HepG2 (cell line): ENCODE measurements around the gene ATP4B. TPM values are rescaled to one million over a fixed set of nuclear protein-coding genes. Genes with fewer than 3 reads are reported as not detected.

Experiments
- ATAC-seq: fragments of 200-7000 bp; cut with Tn5 transposase; 3 replicates; pipeline ENCODE4 v1.9.1; 2020; ENCODE audit warnings: mild to moderate bottlenecking, moderate library complexity
- BruUV-seq: library from RNA; stranded (reverse); fragments of 400-500 nt; replicated peaks from 2 replicates; lab custom pipeline; 2021; lab: Mats Ljungman, UMichigan
- CTCF ChIA-PET: fragments of 300-600 bp; formaldehyde crosslinking; extraction: SDS; loops from one replicate; lab custom pipeline; 2021; ENCODE audit warnings: low total read pairs, inconsistent platforms, low intra/inter-chr PET ratio; lab: Yijun Ruan, JAX
- POLR2A ChIA-PET: fragments of 350-600 bp; sonication (Branson Sonifier 250); formaldehyde crosslinking; loops from one replicate; lab custom pipeline; 2020; ENCODE audit warnings: antibody characterized with exemption, inconsistent platforms; lab: Yijun Ruan, JAX
- DNase-seq: peaks from one replicate; pipeline ENCODE4 v3.0.0-alpha.2; 2015; ENCODE audit warnings: low spot score
- FAIRE-seq: peaks from 3 replicates; lab custom pipeline; 2011; peaks lifted over from hg19 to GRCh38; lab: Jason Lieb, UNC
- H2AFZ ChIP-seq: one replicate; pipeline ENCODE4 v1.6.1; 2011; ENCODE audit warnings: low read length, inconsistent platforms
- H3K27ac ChIP-seq: fragments of 300-600 bp; 3 replicates; pipeline ENCODE4 v1.8.0; 2011; ENCODE audit warnings: mixed run types, mild to moderate bottlenecking, mixed read lengths, low read length, inconsistent platforms; ENCODE audit not compliant: insufficient read depth; ENCODE audit errors: extremely low read length
- H3K27me3 ChIP-seq, 2 experiments: fragments of 200-600 bp in 1 of 2; 2 replicates in 1 of 2; 3 replicates in 1 of 2; pipeline versions ENCODE4 v1.6.0 to v1.8.0; 2011; ENCODE audit warnings: low read length in 2 of 2, mild to moderate bottlenecking in 2 of 2, moderate library complexity in 2 of 2, inconsistent platforms in 1 of 2; ENCODE audit not compliant: insufficient read depth in 2 of 2, control insufficient read depth in 1 of 2
- H3K36me3 ChIP-seq, 2 experiments: fragments of 200-600 bp in 1 of 2; replicated peaks in 1 of 2; 2 replicates in 1 of 2; 3 replicates in 1 of 2; pipeline versions ENCODE4 v1.5.1 to v1.8.0; 2011; ENCODE audit warnings: low read length in 2 of 2, inconsistent platforms in 1 of 2; ENCODE audit not compliant: insufficient read depth in 2 of 2, control insufficient read depth in 1 of 2
- H3K4me1 ChIP-seq: 2 replicates; pipeline ENCODE4 v1.5.1; 2012; ENCODE audit warnings: low read length, inconsistent platforms; ENCODE audit not compliant: insufficient read depth
- H3K4me2 ChIP-seq: 2 replicates; pipeline ENCODE4 v1.6.0; 2011; ENCODE audit warnings: low read depth, low read length, inconsistent platforms
- H3K4me3 ChIP-seq, 3 experiments: fragments of 200-600 bp in 1 of 3; sonication (generic), shearing (Covaris generic) in 1 of 3; replicated peaks in 1 of 3; 2 replicates each; pipeline ENCODE4 v1.5.1; 2011 to 2016; ENCODE audit warnings: low read length in 3 of 3, inconsistent platforms in 2 of 3, low read depth in 2 of 3, mild to moderate bottlenecking in 2 of 3, control low read depth in 1 of 3, mixed read lengths in 1 of 3; ENCODE audit not compliant: insufficient read depth in 1 of 3
- H3K79me2 ChIP-seq: one replicate; pipeline ENCODE4 v1.6.1; 2011; ENCODE audit warnings: low read length, inconsistent platforms; ENCODE audit not compliant: insufficient read depth
- H3K9ac ChIP-seq: 2 replicates; pipeline ENCODE4 v1.6.0; 2011; ENCODE audit warnings: mild to moderate bottlenecking, low read depth, low read length, inconsistent platforms; ENCODE audit not compliant: insufficient read depth
- H3K9me3 ChIP-seq: 2 replicates; pipeline ENCODE4 v1.5.1; 2012; ENCODE audit warnings: mild to moderate bottlenecking, low read length
- H4K20me1 ChIP-seq: 2 replicates; pipeline ENCODE4 v1.6.0; 2011; ENCODE audit warnings: inconsistent platforms, mild to moderate bottlenecking, low read length, moderate library complexity; ENCODE audit not compliant: insufficient read depth
- BHLHE40 ChIP-seq: IDR thresholded peaks from 2 replicates; pipeline ENCODE4 v1.6.1; 2011; ENCODE audit warnings: low read length, improper control_type of control experiment
- EEA1 ChIP-seq: sonication (generic); formaldehyde crosslinking; IDR thresholded peaks from 2 replicates; pipeline ENCODE4 v1.5.1; 2020; ENCODE audit warnings: mild to moderate bottlenecking, missing genetic modification reagents, borderline replicate concordance
- HNRNPK ChIP-seq: fragments of 200-400 bp; formaldehyde crosslinking; IDR thresholded peaks from 2 replicates; pipeline ENCODE4 v1.6.1; 2018; ENCODE audit warnings: low read length, low read depth, moderate library complexity, mild to moderate bottlenecking; ENCODE audit not compliant: poor library complexity, severe bottlenecking
- IKZF1 ChIP-seq: fragments of 450-650 bp; IDR thresholded peaks from 2 replicates; pipeline ENCODE4 v1.7.1; 2016
- MAFF ChIP-seq: IDR thresholded peaks from 2 replicates; pipeline ENCODE4 v1.6.1; 2011; ENCODE audit warnings: low read depth, low read length, improper control_type of control experiment
- POLR2A ChIP-seq, 2 experiments: IDR thresholded peaks; 2 replicates each; pipeline ENCODE4 v1.6.1; 2011; ENCODE audit warnings: low read depth in 2 of 2, low read length in 2 of 2, mild to moderate bottlenecking in 1 of 2, moderate library complexity in 1 of 2; ENCODE audit not compliant: insufficient read depth in 1 of 2
- SP1 ChIP-seq, 2 experiments: fragments of 450-650 bp in 1 of 2; sonication (generic) in 1 of 2; formaldehyde crosslinking in 1 of 2; IDR thresholded peaks; 2 replicates each; pipeline versions ENCODE4 v1.4.0 to v1.6.1; 2016 to 2020; ENCODE audit warnings: missing genetic modification reagents in 1 of 2
- YEATS2 ChIP-seq: sonication (generic); formaldehyde crosslinking; IDR thresholded peaks from 2 replicates; pipeline ENCODE4 v1.4.0; 2020; ENCODE audit warnings: missing genetic modification reagents, borderline replicate concordance
- ZBTB7B ChIP-seq: sonication (generic); formaldehyde crosslinking; IDR thresholded peaks from 2 replicates; pipeline ENCODE4 v1.4.0; 2020; ENCODE audit warnings: missing genetic modification reagents
- ZFY ChIP-seq: sonication (generic); formaldehyde crosslinking; IDR thresholded peaks from 2 replicates; pipeline ENCODE4 v1.4.0; 2020; ENCODE audit warnings: missing genetic modification reagents
- ZNF572 ChIP-seq: sonication (generic); formaldehyde crosslinking; IDR thresholded peaks from 2 replicates; pipeline ENCODE4 v1.5.1; 2020; ENCODE audit warnings: mild to moderate bottlenecking, missing genetic modification reagents
- ZNF777 ChIP-seq: sonication (generic); formaldehyde crosslinking; IDR thresholded peaks from 2 replicates; pipeline ENCODE4 v1.4.0; 2020; ENCODE audit warnings: missing genetic modification reagents
- ZNF879 ChIP-seq: sonication (generic); formaldehyde crosslinking; IDR thresholded peaks from 2 replicates; pipeline ENCODE4 v1.8.1; 2023; ENCODE audit warnings: missing genetic modification reagents
- WGBS: methylation state at CpG from one replicate; pipeline ENCODE4 v1.1.6; 2017; ENCODE audit warnings: low lambda C conversion rate; 5-methylcytosine and 5-hydroxymethylcytosine counted together
- in situ Hi-C: cut with HindIII; loops from 2 replicates; pipeline ENCODE4 v1.10.0; 2017; ENCODE audit warnings: low pct_unique_long_range_greater_than_20kb; ENCODE audit not compliant: extremely low pct_ligation_motif_present
- intact Hi-C: fragments of 100-400 bp; cut with micrococcal nuclease; formaldehyde crosslinking; loops from one replicate; pipeline ENCODE4 v1.10.0; 2022; ENCODE audit not compliant: unreplicated experiment
- polyA plus RNA-seq, 8 experiments: library from polyadenylated mRNA; depleted of rRNA in 3 of 8; stranded (reverse) in 7 of 8; unstranded in 1 of 8; fragments of >200 nt; fragmentation: Illumina TruSeq in 4 of 8; extraction: Trizol in 4 of 8; gene quantifications; 2 replicates each; pipeline versions ENCODE4 v1.2.1 to v1.2.3, GENCODE V29; 2011 to 2016; ENCODE audit warnings: low read depth in 4 of 8, missing spikeins in 1 of 8, mixed read lengths in 1 of 8; ENCODE audit not compliant: insufficient read depth in 1 of 8
- total RNA-seq, 5 experiments: library from RNA; depleted of rRNA; stranded (reverse); fragments of >200 nt; fragmentation: Illumina TruSeq; extraction: Trizol; gene quantifications; 2 replicates each; pipeline ENCODE4 v1.2.3, GENCODE V29; 2016; ENCODE audit warnings: low read depth in 1 of 5
- TF ChIP-seq, protein P1 (sequence below): sonication (generic); formaldehyde crosslinking; IDR thresholded peaks from 2 replicates; pipeline ENCODE4 v1.4.0; 2020; ENCODE audit warnings: missing genetic modification reagents

Gene ATP4B
- total and polyA plus RNA-seq, 2 of the 13 experiments (the other 11 are each of a cell fraction or from before 2014, with no cell fraction given) = not detected

DNA sequence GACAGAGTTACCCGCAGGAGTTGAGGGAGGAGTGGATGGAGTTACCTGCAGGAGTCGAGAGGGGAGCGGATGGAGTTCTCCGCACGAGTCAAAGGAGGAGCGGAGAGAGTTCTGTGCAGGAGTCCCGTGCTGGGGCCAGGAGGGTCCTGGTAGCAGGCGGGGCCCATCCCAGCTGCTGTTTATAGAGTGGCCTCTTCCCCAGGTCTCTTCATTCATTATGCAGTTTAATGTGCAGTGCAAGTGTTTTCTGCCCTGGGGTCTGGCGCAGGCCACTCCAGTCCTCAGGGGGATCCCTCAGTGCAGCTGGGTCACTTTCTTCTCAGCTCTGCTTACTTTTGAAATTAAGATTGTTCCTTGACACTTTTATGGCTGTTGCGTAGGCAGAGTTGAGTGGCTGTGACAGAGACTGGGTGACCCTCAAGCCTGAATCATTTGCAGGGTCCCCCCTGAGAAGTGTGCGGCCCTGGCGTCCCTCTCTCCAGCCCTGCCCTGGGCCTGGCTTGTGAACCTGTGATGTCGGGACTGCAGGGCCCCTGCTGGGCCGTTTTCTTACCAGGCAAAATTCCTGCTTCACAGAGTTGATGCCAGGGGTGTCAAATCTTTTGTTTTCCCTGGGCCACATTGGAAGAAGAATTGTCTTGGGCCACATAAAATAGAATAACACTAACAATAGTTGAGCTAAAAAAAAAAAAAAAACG, 55.6 kb downstream of the ATP4B start:
- Histone ChIP-seq H3K4me1 (no peaks in the 10 kb centered on the region), H3K9ac (no peak overlapping the region), H3K9me3 (no peaks in the 10 kb centered on the region), H3K27me3 (no peaks in the 10 kb centered on the region; a peak in 1 of 5 replicates), H3K4me2 (no peak overlapping the region), H3K79me2 (peaks cover 73% of the 10 kb centered on the region), H3K36me3 (peaks cover 9 to 37% of the 10 kb centered on the region in 2 experiments; a peak in 4 of 5 replicates), H4K20me1 (peaks cover 8% of the 10 kb centered on the region; the same call in 1 of the 2 replicates), H3K4me3 (no peak overlapping the region), H2AFZ (no peak overlapping the region), H3K27ac (no peak overlapping the region)
- WGBS = 92% methylated on average over 14 of the region's 15 CpGs
- in situ Hi-C loops (no loop called here), intact Hi-C loops (no loop called here)
- ATAC-seq = no peak
- FAIRE-seq = no peak
- ChIA-PET POLR2A (no interaction called here), CTCF (no interaction called here)
- no peak for DNase-seq
- TF ChIP-seq SP1 (IDR thresholded peaks at IDR 0.05) (no peak), SP1 (CRISPR knock-in tag; IDR thresholded peaks at IDR 0.05) (no peak), ZFY (no peak), ZNF879 (CRISPR knock-in tag) (no peak), POLR2A (IDR thresholded peaks at IDR 0.05; ENCODE audit: insufficient read depth in 1 of 2, low read depth in 2 of 2, low read length in 2 of 2) (no peak), ZNF777 (CRISPR knock-in tag) (no peak), YEATS2 (no peak), MAFF (no peak), ZBTB7B (CRISPR knock-in tag) (no peak), ZNF572 (no peak), IKZF1 (no peak), HNRNPK (no peak), BHLHE40 (no peak), EEA1 (no peak)
- TF ChIP-seq, protein P1, sequence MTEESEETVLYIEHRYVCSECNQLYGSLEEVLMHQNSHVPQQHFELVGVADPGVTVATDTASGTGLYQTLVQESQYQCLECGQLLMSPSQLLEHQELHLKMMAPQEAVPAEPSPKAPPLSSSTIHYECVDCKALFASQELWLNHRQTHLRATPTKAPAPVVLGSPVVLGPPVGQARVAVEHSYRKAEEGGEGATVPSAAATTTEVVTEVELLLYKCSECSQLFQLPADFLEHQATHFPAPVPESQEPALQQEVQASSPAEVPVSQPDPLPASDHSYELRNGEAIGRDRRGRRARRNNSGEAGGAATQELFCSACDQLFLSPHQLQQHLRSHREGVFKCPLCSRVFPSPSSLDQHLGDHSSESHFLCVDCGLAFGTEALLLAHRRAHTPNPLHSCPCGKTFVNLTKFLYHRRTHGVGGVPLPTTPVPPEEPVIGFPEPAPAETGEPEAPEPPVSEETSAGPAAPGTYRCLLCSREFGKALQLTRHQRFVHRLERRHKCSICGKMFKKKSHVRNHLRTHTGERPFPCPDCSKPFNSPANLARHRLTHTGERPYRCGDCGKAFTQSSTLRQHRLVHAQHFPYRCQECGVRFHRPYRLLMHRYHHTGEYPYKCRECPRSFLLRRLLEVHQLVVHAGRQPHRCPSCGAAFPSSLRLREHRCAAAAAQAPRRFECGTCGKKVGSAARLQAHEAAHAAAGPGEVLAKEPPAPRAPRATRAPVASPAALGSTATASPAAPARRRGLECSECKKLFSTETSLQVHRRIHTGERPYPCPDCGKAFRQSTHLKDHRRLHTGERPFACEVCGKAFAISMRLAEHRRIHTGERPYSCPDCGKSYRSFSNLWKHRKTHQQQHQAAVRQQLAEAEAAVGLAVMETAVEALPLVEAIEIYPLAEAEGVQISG (CRISPR knock-in tag) = no peak
- no TSS peak for BruUV-seq
